Uterus (tissue), 2 donors: ENCODE results near the gene PSMA5.

Source experiments
- CTCF ChIP-seq, 4 experiments: fragments of 200-600 bp in 2 of 4; fragments of 450-650 bp in 2 of 4; sonication (generic) in 2 of 4; IDR thresholded peaks; one replicate each; pipeline ENCODE4 v1.5.1; 2016 to 2019; ENCODE audit warnings: antibody characterized with exemption in 4 of 4, mild to moderate bottlenecking in 2 of 4, moderate library complexity in 1 of 4
- POLR2A ChIP-seq, 2 donors: fragments of 450-650 bp; IDR thresholded peaks; one replicate each; pipeline ENCODE4 v1.6.1; 2016; ENCODE audit warnings: antibody characterized with exemption in 2 of 2, mild to moderate bottlenecking in 1 of 2, moderate library complexity in 1 of 2

GRCh38 chr1:109457819-109458218, 31.6 kb upstream of the PSMA5 start:
- TF ChIP-seq CTCF (IDR thresholded peaks at IDR 0.05) (no peak), POLR2A (IDR thresholded peaks at IDR 0.05) (no peak)
